SJCRH30 (cell line): ENCODE results near the gene PPOX. TPM values are rescaled to one million over a fixed set of nuclear protein-coding genes. Genes with fewer than 3 reads are reported as not detected.

ENCODE experiments used
- DNase-seq, 2 experiments: peaks; one replicate each; pipeline ENCODE4 v3.0.0-alpha.2; 2015 to 2020
- H3K27ac ChIP-seq: fragments of 250-450 bp; sonication (Bioruptor Pico); 2 replicates; pipeline ENCODE4 v1.5.1; 2020; ENCODE audit warnings: mild to moderate bottlenecking, moderate library complexity
- H3K27me3 ChIP-seq: fragments of 250-450 bp; sonication (Bioruptor Pico); 2 replicates; pipeline ENCODE4 v1.5.1; 2020; ENCODE audit warnings: mild to moderate bottlenecking, moderate library complexity
- H3K36me3 ChIP-seq: fragments of 250-450 bp; sonication (Bioruptor Pico); 2 replicates; pipeline ENCODE4 v1.5.1; 2020; ENCODE audit warnings: mild to moderate bottlenecking, moderate library complexity
- H3K4me1 ChIP-seq: fragments of 250-450 bp; sonication (Bioruptor Pico); 2 replicates; pipeline ENCODE4 v1.5.1; 2020; ENCODE audit warnings: mild to moderate bottlenecking, moderate library complexity
- H3K4me3 ChIP-seq: fragments of 250-450 bp; sonication (Bioruptor Pico); 2 replicates; pipeline ENCODE4 v1.5.1; 2020; ENCODE audit warnings: mild to moderate bottlenecking, moderate library complexity
- H3K9me3 ChIP-seq: fragments of 250-450 bp; sonication (Bioruptor Pico); replicated peaks from 2 replicates; pipeline ENCODE4 v1.5.1; 2020; ENCODE audit warnings: mild to moderate bottlenecking, moderate library complexity
- total RNA-seq: library from RNA; depleted of rRNA; stranded (reverse); fragments of >200 nt; shearing (Covaris generic); gene quantifications from 2 replicates; pipeline ENCODE4 v1.2.3, GENCODE V29; 2014

Gene PPOX
- total RNA-seq, 1 experiment from 2014 or later, result 13.5 TPM

DNA sequence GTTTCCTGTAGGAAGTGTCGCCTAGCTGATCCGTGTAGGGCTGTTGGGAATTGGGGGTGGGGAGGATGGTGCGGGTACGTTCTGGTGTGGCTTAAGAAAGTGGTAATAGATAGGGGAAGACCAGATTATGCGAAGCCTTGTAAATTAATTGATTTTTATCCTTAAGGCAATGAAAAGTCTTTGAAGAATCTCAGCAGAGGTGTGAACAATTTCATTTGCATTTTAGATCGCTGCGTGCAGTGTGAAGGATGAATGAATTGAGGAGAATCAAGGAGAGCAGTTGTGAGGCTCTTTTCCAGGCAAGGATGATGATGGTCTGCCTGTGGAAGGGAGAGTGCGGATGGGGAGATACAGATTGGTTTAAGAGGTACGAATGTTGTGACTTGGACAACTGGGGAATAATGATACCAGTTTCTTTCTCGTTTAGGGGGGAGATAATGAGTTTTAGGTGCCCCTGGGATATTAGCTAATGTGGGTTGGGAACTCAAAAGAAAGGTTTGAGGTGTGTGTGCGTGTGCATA is 32.9 kb upstream of the PPOX start:
- H3K36me3 ChIP-seq, result no peaks in the 10 kb centered on the region
- no peak for DNase-seq
- H3K4me1 ChIP-seq, result peaks cover 28% of the 10 kb centered on the region
- H3K27ac ChIP-seq, result peak overlapping the region; percentile 79
- no peaks in the 10 kb centered on the region for H3K27me3 ChIP-seq
- no peaks in the 10 kb centered on the region for H3K9me3 ChIP-seq
- peak overlapping the region; percentile 73 for H3K4me3 ChIP-seq

DNA sequence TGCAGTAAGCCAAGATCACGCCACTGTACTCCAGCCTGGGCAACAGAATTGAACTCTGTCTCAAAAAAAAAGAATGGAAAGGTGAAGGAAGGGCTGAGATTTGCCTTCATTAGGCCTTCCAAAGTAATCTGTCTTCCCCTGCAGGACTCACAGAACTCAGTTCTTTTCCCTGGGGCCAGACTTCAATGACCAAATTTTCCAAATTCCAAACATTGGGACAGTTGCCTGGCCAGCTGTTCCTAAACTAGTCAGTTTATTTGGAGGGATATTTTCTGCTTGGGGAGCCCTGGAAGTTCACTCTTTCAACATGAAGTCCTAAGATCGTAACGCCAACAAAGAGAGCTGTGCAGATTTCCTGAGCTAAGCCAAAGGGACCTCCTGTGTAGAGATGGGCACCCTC is 28.3 kb upstream of the PPOX start:
- Histone ChIP-seq H3K27ac (peak overlapping the region; percentile 10; the same call in 1 of the 2 replicates), H3K27me3 (no peaks in the 10 kb centered on the region), H3K4me1 (peaks cover 13% of the 10 kb centered on the region; the same call in 1 of the 2 replicates), H3K4me3 (no peak overlapping the region), H3K9me3 (no peaks in the 10 kb centered on the region), H3K36me3 (no peaks in the 10 kb centered on the region)
- peak in 1 of 2 experiments; percentile 45 for DNase-seq

DNA sequence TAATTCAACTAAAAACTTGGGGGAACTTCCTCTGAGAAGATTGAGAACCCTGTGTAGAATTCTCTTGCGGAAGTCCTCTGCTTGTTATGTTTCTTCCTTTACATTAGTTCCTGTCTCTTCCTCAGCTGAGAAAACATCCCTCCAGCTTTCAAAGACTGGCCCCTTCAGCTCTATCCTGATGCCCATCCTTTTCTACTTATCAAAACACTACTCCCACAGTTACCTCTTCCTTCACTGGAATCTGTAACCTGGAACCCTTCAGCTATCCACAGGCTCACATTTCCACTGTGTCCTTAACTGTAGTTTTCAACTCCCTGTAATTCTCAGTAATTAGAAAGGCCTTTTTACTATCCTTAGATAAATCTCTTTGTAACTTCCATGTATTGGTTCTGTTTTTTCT is 27.8 kb upstream of the PPOX start:
- Histone ChIP-seq H3K27ac (peak overlapping the region; percentile 10; the same call in 1 of the 2 replicates), H3K4me1 (peaks cover 13% of the 10 kb centered on the region; the same call in 1 of the 2 replicates), H3K9me3 (no peaks in the 10 kb centered on the region), H3K27me3 (no peaks in the 10 kb centered on the region), H3K4me3 (no peak overlapping the region), H3K36me3 (no peaks in the 10 kb centered on the region)
- no peak for DNase-seq

DNA sequence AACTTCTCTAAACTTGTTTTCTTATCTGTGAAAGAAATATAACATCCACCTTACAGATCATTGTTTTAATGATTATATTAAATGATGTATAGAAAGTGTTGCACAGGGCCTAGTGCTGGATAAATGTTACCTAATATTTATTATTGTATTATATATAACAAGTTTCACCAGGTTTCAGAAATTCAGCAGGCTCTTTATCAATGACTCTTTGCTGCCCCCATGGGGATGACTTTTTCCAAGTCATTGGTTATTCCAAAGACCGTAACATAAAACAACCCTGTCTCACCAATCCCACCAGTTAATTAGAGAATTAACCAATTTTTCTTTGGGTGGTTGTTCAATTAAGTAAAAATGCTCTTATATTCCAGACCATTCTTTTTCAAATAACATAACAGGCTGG is 26.5 kb upstream of the PPOX start:
- peaks cover 13% of the 10 kb centered on the region; the same call in 1 of the 2 replicates for H3K4me1 ChIP-seq
- no peak overlapping the region for H3K27ac ChIP-seq
- H3K9me3 ChIP-seq, result no peaks in the 10 kb centered on the region
- H3K4me3 ChIP-seq, result no peak overlapping the region
- no peaks in the 10 kb centered on the region for H3K27me3 ChIP-seq
- DNase-seq, result peak in 1 of 2 experiments; percentile 62
- H3K36me3 ChIP-seq, result no peaks in the 10 kb centered on the region

DNA sequence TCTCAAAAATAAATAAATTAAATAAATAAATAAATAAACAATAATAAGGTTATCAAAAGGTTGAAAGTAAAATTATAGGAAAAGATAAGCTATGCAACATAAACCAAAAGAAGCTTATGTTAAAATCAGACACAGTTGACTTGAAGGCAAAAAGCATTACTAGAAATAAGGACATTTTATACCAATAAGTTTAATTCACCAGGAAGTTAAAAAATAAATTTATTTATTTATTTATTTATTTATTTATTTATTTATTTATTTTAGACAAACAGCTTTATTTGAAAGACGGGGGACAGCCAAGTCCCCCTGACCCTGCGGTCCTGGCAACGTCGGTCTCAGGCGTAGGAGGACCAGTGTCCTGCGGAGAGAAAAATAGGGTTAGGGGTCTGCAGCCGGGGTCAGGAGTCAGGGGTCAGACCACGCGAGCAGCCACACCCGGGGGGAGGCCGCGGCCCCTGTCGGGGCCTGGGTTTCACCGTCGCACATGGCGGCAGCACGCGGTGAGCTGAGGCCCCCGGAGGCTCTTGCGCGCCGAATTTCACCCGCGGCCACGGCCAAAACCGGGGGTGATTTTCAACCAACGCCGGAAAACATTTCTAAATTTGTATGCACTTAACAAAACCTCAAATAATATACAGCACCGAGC is 25.3 kb upstream of the PPOX start:
- Histone ChIP-seq H3K4me1 (peaks cover 13% of the 10 kb centered on the region; the same call in 1 of the 2 replicates), H3K27ac (no peak overlapping the region), H3K4me3 (no peak overlapping the region), H3K27me3 (no peaks in the 10 kb centered on the region), H3K9me3 (no peaks in the 10 kb centered on the region), H3K36me3 (no peaks in the 10 kb centered on the region)
- DNase-seq, result no peak

- Histone ChIP-seq H3K4me3 (no peak overlapping the region), H3K27ac (no peak overlapping the region), H3K9me3 (no peaks in the 10 kb centered on the region), H3K36me3 (no peaks in the 10 kb centered on the region), H3K27me3 (no peaks in the 10 kb centered on the region), H3K4me1 (no peaks in the 10 kb centered on the region)
- no peak for DNase-seq
Observed at GRCh38 chr1:161145832-161146231, 20.4 kb upstream of the PPOX start.

GRCh38 chr1:161153176-161153575 is 13.1 kb upstream of the PPOX start:
- no peak for DNase-seq
- peak overlapping the region; percentile 96; the same call in 1 of the 2 replicates for H3K27ac ChIP-seq
- peak overlapping the region; percentile 95 for H3K4me3 ChIP-seq
- H3K36me3 ChIP-seq, result no peaks in the 10 kb centered on the region
- no peaks in the 10 kb centered on the region for H3K27me3 ChIP-seq
- no peaks in the 10 kb centered on the region for H3K9me3 ChIP-seq
- H3K4me1 ChIP-seq, result no peaks in the 10 kb centered on the region

- no peaks in the 10 kb centered on the region for H3K27me3 ChIP-seq
- peak within 1 kb of the TSS; percentile 96 for H3K27ac ChIP-seq
- H3K4me1 ChIP-seq, result no peaks in the 10 kb centered on the region
- no peaks in the 10 kb centered on the region for H3K36me3 ChIP-seq
- H3K9me3 ChIP-seq, result no peaks in the 10 kb centered on the region
- H3K4me3 ChIP-seq, result peak within 1 kb of the TSS; percentile 95
- peak; percentile 81 to 88 for DNase-seq
Observed at GRCh38 chr1:161153682-161154337, 12.4 kb upstream of the PPOX start, which contains the start of gene UFC1. Gene UFC1, plus strand, starts transcription at chr1:161153978. Its CDS starts 20 bp downstream, at chr1:161153998.

- H3K27me3 ChIP-seq, result no peaks in the 10 kb centered on the region
- no peaks in the 10 kb centered on the region for H3K36me3 ChIP-seq
- no peak overlapping the region for H3K4me3 ChIP-seq
- no peak for DNase-seq
- no peaks in the 10 kb centered on the region; the same call in 1 of the 2 replicates for H3K4me1 ChIP-seq
- no peaks in the 10 kb centered on the region for H3K9me3 ChIP-seq
- H3K27ac ChIP-seq, result no peak overlapping the region
Observed at GRCh38 chr1:161157867-161158266, 8.4 kb upstream of the PPOX start.

DNA sequence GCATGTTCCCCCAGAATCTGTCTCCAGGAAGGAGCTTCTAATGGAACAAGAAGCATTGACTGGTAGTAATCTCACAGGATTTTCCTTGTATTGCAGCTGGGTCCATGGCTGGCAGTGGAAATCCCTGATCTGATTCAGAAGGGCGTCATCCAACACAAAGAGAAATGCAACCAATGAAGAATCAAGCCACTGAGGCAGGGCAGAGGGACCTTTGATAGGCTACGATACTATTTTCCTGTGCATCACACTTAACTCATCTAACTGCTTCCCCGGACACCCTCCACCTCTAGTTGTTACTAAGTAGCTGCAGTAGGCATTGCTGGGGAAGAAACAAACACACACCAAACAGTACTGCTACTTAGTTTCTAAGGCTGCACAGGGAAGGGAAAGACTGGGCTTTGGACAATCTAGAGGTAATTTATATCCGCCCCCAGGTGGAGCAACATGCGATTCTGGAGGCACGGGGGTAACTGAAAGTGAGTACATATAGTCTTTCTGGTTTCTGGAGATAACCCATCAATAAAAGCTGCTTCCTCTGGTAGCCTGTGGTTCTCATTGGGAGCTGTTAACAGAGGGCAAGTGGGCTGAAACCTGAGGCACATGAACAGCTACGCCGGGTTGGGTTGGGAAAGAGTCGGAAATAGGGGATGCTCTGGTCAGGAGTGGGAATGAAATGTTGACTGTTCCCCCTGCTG is 7.8 kb upstream of the PPOX start:
- DNase-seq, result no peak
- H3K4me3 ChIP-seq, result peak overlapping the region; percentile 79; the same call in 1 of the 2 replicates
- H3K27ac ChIP-seq, result no peak overlapping the region
- no peaks in the 10 kb centered on the region; the same call in 1 of the 2 replicates for H3K4me1 ChIP-seq
- H3K36me3 ChIP-seq, result no peaks in the 10 kb centered on the region
- no peaks in the 10 kb centered on the region for H3K9me3 ChIP-seq
- H3K27me3 ChIP-seq, result no peaks in the 10 kb centered on the region

DNA sequence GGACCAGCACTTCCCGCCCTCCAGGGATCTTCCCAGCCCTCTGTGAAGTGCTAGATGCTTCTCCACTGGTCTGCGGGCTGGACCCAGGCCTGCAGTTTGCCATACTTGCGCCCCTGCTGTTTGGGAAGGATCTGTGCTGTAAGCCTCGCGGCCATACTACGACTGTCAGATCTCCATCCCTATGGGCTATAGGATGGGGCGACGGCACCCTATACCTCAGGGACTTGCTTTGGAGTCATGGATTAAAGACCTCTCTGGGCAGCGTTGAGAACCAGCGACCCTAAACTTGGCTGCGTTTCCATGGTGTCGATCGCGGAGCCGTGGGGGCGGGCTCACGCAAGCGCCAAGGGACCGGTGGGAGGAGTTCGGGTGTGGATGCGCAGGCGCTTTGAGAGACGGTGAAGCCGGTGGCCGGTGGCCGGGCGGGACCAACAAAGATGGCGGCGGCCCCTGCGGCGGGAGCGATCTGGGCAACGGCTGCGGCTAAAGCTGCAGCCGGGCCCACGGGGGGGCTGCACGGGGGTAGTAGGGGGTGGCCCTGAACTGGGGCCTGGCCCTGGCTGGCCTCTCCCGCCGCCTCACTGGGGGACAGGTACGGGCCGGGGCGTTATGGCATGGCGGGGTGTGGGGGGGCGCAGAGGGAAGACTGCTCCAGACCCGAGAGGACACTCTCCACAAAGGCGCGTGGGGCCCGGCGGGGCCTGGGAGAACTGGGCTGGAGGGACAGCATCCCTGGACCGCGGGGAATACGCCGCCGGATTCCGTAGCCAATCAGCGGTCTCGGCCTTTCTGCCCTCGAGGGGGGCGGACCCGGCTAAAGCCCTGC is 6.9 kb upstream of the PPOX start, which contains the start of gene USP21:
Gene USP21 (plus strand): TSS at position 414 of the 826 bp plus-strand sequence. CDS start 1,141 bp downstream, outside the sequence.
- peak within 1 kb of the TSS; percentile 79 for H3K4me3 ChIP-seq
- H3K4me1 ChIP-seq, result no peaks in the 10 kb centered on the region; the same call in 1 of the 2 replicates
- no peaks in the 10 kb centered on the region for H3K36me3 ChIP-seq
- peak within 1 kb of the TSS; percentile 87 for H3K27ac ChIP-seq
- no peaks in the 10 kb centered on the region for H3K27me3 ChIP-seq
- DNase-seq, result peak; percentile 89 to 93
- no peaks in the 10 kb centered on the region for H3K9me3 ChIP-seq

DNA sequence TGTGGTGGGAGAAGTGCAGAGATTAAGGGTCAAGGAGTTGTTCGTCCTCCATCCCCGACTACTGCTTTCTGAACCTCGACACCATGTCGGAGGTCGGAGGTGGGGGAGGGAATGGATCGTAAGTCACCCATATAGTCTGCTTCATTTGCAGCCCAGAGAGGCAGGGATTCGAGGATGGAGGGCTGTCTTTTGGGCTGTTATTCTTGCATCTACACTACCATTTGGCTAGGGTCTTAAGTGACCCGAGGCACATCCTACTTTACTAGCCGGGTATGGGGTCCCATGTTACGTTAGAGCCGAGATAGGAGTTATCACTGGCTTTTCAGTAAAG is 6.3 kb upstream of the PPOX start:
- Histone ChIP-seq H3K9me3 (no peaks in the 10 kb centered on the region), H3K36me3 (no peaks in the 10 kb centered on the region), H3K4me3 (peak overlapping the region; percentile 79), H3K4me1 (no peaks in the 10 kb centered on the region; the same call in 1 of the 2 replicates), H3K27ac (peak overlapping the region; percentile 87), H3K27me3 (no peaks in the 10 kb centered on the region)
- no peak for DNase-seq

- Histone ChIP-seq H3K9me3 (no peaks in the 10 kb centered on the region), H3K4me1 (no peaks in the 10 kb centered on the region; the same call in 1 of the 2 replicates), H3K27me3 (no peaks in the 10 kb centered on the region), H3K4me3 (no peak overlapping the region), H3K27ac (no peak overlapping the region), H3K36me3 (no peaks in the 10 kb centered on the region)
- DNase-seq, result no peak
Observed at GRCh38 chr1:161160671-161161145, 5.5 kb upstream of the PPOX start.

- no peaks in the 10 kb centered on the region; the same call in 1 of the 2 replicates for H3K4me1 ChIP-seq
- H3K36me3 ChIP-seq, result no peaks in the 10 kb centered on the region
- no peak for DNase-seq
- no peak overlapping the region for H3K4me3 ChIP-seq
- no peak overlapping the region for H3K27ac ChIP-seq
- H3K27me3 ChIP-seq, result no peaks in the 10 kb centered on the region
- H3K9me3 ChIP-seq, result no peaks in the 10 kb centered on the region
Observed at GRCh38 chr1:161161652-161162051, 4.6 kb upstream of the PPOX start.
